ENCODE data around the gene CBLB.

DNA sequence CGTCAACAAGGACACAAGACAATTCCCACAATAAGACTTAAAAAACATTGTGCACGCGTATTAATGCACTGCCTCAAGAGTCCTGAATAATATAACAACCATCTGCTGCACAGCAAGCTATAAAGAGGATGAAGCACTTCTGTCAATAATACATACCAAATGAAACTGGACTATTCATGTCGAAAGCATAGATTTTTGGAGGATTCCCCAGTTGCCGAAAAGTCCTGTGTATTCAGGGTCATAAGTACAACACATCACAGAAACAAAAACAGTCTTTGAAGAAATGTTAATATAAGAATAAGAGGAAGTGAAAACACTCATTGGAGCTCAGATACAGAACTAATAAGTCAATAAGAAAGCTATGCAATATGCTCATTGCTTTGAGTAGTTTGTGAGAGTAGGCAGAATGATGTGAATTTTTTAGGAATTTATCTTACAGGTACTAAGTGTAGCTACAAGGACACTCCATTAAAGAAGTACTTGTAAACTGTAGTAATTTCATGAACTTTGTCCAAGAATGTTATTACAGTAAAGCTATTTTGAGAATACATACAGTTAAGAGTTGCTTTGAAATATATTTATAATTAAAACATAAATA, 31.6 kb downstream of the CBLB start:
- no peak for TF ChIP-seq POLR2A (IDR thresholded peaks at IDR 0.05)
- no peak for TF ChIP-seq CTCF (IDR thresholded peaks at IDR 0.05)
- no peak for TF ChIP-seq EP300 (IDR thresholded peaks at IDR 0.05)

Measured in tibial nerve (tissue), 4 donors.